SU-DHL-6 (cell line): Measurements from ENCODE around the gene SOCS7.

Experiments used
- EZH2phosphoT487 ChIP-seq: fragments of 200-600 bp; sonication (generic), shearing (Covaris generic); conservative IDR thresholded peaks from 2 replicates; pipeline ENCODE4 v1.6.1; 2018; ENCODE audit warnings: mild to moderate bottlenecking, antibody characterized with exemption, low read length, moderate library complexity, mixed read lengths
- TF ChIP-seq, protein P1 (sequence below): fragments of 200-600 bp; sonication (generic); IDR thresholded peaks from one replicate; pipeline ENCODE4 v1.5.1; 2017; ENCODE audit warnings: antibody characterized with exemption, mild to moderate bottlenecking, low read length, moderate library complexity; ENCODE audit not compliant: insufficient read depth, poor library complexity, severe bottlenecking

DNA sequence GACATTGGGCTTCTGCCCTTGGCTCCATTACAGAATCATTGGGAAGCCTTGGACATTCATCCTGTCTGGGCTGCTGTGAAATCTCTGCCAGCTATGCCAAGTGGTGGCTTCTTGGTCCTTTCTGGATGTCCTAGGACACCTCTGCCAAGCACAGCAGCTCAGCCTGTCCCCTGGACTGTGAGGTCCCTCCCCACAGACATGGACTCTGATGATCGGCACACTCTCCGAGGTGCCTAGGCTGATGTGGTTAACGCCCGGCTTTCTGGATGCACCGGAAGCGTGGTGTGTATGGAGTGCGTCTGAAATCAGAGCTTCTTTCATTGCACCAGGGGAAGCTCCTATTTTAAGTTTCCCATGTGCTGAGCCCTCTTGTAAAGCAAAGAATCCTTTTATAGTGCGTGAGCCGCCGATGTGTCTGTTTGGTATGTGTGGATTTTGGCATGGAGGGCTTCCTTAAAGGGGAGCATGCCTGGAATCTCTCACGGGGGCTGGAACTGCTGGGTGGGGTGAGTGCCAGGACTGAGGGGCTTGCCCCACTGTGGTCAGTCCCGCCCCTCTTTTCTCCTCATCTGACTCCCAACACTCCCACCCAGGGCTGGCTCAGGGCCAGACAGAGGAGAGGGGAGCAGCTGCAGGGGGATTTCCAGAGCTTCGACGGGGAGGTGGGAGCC is 69.7 kb downstream of the SOCS7 start:
- TF ChIP-seq, protein P1, sequence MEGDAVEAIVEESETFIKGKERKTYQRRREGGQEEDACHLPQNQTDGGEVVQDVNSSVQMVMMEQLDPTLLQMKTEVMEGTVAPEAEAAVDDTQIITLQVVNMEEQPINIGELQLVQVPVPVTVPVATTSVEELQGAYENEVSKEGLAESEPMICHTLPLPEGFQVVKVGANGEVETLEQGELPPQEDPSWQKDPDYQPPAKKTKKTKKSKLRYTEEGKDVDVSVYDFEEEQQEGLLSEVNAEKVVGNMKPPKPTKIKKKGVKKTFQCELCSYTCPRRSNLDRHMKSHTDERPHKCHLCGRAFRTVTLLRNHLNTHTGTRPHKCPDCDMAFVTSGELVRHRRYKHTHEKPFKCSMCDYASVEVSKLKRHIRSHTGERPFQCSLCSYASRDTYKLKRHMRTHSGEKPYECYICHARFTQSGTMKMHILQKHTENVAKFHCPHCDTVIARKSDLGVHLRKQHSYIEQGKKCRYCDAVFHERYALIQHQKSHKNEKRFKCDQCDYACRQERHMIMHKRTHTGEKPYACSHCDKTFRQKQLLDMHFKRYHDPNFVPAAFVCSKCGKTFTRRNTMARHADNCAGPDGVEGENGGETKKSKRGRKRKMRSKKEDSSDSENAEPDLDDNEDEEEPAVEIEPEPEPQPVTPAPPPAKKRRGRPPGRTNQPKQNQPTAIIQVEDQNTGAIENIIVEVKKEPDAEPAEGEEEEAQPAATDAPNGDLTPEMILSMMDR = no peak
- TF ChIP-seq EZH2phosphoT487 = no peak
